ENCODE data around the gene GP1BA. TPM values are rescaled to one million over a fixed set of nuclear protein-coding genes. Genes with fewer than 3 reads are reported as not detected.

GP1BA gene
- total RNA-seq, 2 donors from 2014 or later: not detected

- TF ChIP-seq, protein P1, sequence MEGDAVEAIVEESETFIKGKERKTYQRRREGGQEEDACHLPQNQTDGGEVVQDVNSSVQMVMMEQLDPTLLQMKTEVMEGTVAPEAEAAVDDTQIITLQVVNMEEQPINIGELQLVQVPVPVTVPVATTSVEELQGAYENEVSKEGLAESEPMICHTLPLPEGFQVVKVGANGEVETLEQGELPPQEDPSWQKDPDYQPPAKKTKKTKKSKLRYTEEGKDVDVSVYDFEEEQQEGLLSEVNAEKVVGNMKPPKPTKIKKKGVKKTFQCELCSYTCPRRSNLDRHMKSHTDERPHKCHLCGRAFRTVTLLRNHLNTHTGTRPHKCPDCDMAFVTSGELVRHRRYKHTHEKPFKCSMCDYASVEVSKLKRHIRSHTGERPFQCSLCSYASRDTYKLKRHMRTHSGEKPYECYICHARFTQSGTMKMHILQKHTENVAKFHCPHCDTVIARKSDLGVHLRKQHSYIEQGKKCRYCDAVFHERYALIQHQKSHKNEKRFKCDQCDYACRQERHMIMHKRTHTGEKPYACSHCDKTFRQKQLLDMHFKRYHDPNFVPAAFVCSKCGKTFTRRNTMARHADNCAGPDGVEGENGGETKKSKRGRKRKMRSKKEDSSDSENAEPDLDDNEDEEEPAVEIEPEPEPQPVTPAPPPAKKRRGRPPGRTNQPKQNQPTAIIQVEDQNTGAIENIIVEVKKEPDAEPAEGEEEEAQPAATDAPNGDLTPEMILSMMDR (IDR thresholded peaks at IDR 0.05): no peak
These were observed 3.2 kb upstream of the GP1BA start for GRCh38 chr17:4928881-4929280.

GRCh38 chr17:4932756-4933155, 679 bp downstream of the GP1BA start:
- Histone ChIP-seq H3K9me3 (no peaks in the 10 kb centered on the region), H3K27ac (no peak overlapping the region), H3K36me3 (peaks cover 15% of the 10 kb centered on the region), H3K27me3 (replicated peaks; ENCODE audit: insufficient read depth) (no peaks in the 10 kb centered on the region), H3K4me3 (no peak overlapping the region), H3K4me1 (ENCODE audit: control insufficient read depth in 1 of 2, low read depth in 2 of 2) (peaks cover 0 to 9% of the 10 kb centered on the region in 2 donors)
- TF ChIP-seq, protein P1 (IDR thresholded peaks at IDR 0.05): no peak
- DNase-seq (ENCODE audit: low spot score) (no peak), ATAC-seq (ENCODE audit: insufficient number of reproducible peaks, low FRiP score, low read depth) (no peak)

More at GRCh38 chr17:4928881-4929280, 3.2 kb upstream of the GP1BA start:
- Histone ChIP-seq H3K4me1 (ENCODE audit: control insufficient read depth in 1 of 2, low read depth in 2 of 2) (peaks cover 0 to 1% of the 10 kb centered on the region in 2 donors), H3K27ac (no peak overlapping the region), H3K4me3 (no peak overlapping the region), H3K27me3 (replicated peaks; ENCODE audit: insufficient read depth) (no peaks in the 10 kb centered on the region), H3K9me3 (no peaks in the 10 kb centered on the region), H3K36me3 (no peaks in the 10 kb centered on the region)
- ATAC-seq (ENCODE audit: insufficient number of reproducible peaks, low FRiP score, low read depth): no peak
- no peak for DNase-seq (ENCODE audit: low spot score)

DNA sequence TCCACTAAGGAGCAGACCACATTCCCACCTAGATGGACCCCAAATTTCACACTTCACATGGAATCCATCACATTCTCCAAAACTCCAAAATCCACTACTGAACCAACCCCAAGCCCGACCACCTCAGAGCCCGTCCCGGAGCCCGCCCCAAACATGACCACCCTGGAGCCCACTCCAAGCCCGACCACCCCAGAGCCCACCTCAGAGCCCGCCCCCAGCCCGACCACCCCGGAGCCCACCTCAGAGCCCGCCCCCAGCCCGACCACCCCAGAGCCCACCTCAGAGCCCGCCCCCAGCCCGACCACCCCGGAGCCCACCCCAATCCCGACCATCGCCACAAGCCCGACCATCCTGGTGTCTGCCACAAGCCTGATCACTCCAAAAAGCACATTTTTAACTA, 1.6 kb downstream of the GP1BA start:
- Histone ChIP-seq H3K4me3 (no peak overlapping the region), H3K27me3 (replicated peaks; ENCODE audit: insufficient read depth) (no peaks in the 10 kb centered on the region), H3K4me1 (ENCODE audit: control insufficient read depth in 1 of 2, low read depth in 2 of 2) (peaks cover 4 to 15% of the 10 kb centered on the region in 2 donors), H3K9me3 (no peaks in the 10 kb centered on the region), H3K36me3 (peaks cover 19% of the 10 kb centered on the region), H3K27ac (no peak overlapping the region)
- ATAC-seq (ENCODE audit: insufficient number of reproducible peaks, low FRiP score, low read depth): no peak
- DNase-seq (ENCODE audit: low spot score): no peak
- TF ChIP-seq, protein P1 (IDR thresholded peaks at IDR 0.05): no peak

DNA sequence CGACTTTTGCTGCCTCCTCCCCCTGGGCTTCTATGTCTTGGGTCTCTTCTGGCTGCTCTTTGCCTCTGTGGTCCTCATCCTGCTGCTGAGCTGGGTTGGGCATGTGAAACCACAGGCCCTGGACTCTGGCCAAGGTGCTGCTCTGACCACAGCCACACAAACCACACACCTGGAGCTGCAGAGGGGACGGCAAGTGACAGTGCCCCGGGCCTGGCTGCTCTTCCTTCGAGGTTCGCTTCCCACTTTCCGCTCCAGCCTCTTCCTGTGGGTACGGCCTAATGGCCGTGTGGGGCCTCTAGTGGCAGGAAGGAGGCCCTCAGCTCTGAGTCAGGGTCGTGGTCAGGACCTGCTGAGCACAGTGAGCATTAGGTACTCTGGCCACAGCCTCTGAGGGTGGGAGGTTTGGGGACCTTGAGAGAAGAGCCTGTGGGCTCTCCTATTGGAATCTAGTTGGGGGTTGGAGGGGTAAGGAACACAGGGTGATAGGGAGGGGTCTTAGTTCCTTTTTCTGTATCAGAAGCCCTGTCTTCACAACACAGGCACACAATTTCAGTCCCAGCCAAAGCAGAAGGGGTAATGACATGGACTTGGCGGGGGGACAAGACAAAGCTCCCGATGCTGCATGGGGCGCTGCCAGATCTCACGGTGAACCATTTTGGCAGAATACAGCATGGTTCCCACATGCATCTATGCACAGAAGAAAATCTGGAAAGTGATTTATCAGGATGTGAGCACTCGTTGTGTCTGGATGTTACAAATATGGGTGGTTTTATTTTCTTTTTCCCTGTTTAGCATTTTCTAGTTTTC, 2.3 kb downstream of the GP1BA start:
- ATAC-seq (ENCODE audit: insufficient number of reproducible peaks, low FRiP score, low read depth) (no peak), DNase-seq (ENCODE audit: low spot score) (no peak)
- Histone ChIP-seq H3K4me3 (no peak overlapping the region), H3K4me1 (ENCODE audit: control insufficient read depth in 1 of 2, low read depth in 2 of 2) (peaks cover 9 to 22% of the 10 kb centered on the region in 2 donors), H3K27me3 (replicated peaks; ENCODE audit: insufficient read depth) (no peaks in the 10 kb centered on the region), H3K9me3 (no peaks in the 10 kb centered on the region), H3K36me3 (peaks cover 19% of the 10 kb centered on the region), H3K27ac (no peak overlapping the region)
- TF ChIP-seq, protein P1 (IDR thresholded peaks at IDR 0.05): no peak

DNA sequence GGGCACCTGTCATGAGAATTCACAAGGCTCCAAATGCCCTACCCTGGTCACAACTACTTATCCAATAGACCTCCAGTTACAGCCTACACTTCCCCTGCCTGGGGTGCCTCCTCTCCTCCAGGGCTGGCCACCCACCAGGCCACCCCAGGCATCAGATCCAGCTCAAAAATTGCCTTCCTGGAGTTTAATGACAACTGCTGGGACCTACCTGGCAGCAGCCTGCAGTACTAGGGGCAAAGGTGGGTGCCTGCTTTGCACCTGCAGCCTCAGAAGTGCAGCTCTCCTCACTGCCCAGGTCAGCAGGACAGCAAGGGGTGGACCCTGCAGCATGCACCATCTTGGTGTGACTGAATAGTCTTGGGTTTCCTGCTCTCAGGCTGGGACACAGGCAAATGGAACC, 3.6 kb downstream of the GP1BA start:
- no peaks in the 10 kb centered on the region for H3K9me3 ChIP-seq
- H3K36me3 ChIP-seq: peaks cover 19% of the 10 kb centered on the region
- TF ChIP-seq, protein P1 (IDR thresholded peaks at IDR 0.05): no peak
- no peaks in the 10 kb centered on the region for H3K27me3 ChIP-seq (replicated peaks; ENCODE audit: insufficient read depth)
- no peak for DNase-seq (ENCODE audit: low spot score)
- no peak overlapping the region for H3K27ac ChIP-seq
- no peak overlapping the region for H3K4me3 ChIP-seq
- H3K4me1 ChIP-seq (ENCODE audit: control insufficient read depth in 1 of 2, low read depth in 2 of 2): peaks cover 9 to 22% of the 10 kb centered on the region in 2 donors
- ATAC-seq (ENCODE audit: insufficient number of reproducible peaks, low FRiP score, low read depth): no peak

All from thoracic aorta (tissue), 2 donors.